Measurements from ENCODE around the gene NDFIP2. TPM values are rescaled to one million over a fixed set of nuclear protein-coding genes. Genes with fewer than 3 reads are reported as not detected.

NDFIP2 gene
- total RNA-seq, 4 donors from 2014 or later = 56.9 to 116 (median 83.6) TPM

DNA sequence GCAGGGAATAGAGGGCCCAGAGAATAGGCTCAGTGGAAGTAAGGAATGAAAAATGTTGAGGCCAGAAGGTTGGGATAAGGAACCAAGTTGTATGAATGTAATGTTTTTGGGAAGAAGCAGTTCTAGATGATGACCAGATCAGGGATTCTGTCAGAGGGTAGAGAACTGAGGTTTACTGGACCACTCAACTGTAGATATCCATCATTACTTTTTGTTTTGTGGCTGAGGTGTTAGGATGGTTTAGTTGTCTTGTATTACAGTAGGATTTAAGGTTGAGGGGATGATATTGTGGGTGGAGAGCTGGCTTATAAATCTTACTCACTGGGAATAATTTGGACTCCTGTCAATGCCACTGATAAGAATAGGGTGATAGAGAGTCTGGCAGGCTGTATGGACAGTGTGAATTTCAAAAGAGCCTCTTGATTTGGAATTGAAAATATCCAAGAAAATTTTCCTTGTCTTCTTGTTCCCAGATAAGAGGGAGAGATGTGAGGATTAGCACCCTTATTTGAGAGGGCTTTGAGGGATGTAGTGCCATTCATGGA, 22.6 kb downstream of the NDFIP2 start:
- TF ChIP-seq, protein P1, sequence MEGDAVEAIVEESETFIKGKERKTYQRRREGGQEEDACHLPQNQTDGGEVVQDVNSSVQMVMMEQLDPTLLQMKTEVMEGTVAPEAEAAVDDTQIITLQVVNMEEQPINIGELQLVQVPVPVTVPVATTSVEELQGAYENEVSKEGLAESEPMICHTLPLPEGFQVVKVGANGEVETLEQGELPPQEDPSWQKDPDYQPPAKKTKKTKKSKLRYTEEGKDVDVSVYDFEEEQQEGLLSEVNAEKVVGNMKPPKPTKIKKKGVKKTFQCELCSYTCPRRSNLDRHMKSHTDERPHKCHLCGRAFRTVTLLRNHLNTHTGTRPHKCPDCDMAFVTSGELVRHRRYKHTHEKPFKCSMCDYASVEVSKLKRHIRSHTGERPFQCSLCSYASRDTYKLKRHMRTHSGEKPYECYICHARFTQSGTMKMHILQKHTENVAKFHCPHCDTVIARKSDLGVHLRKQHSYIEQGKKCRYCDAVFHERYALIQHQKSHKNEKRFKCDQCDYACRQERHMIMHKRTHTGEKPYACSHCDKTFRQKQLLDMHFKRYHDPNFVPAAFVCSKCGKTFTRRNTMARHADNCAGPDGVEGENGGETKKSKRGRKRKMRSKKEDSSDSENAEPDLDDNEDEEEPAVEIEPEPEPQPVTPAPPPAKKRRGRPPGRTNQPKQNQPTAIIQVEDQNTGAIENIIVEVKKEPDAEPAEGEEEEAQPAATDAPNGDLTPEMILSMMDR (IDR thresholded peaks at IDR 0.05) = no peak
- no peak for TF ChIP-seq POLR2AphosphoS5 (IDR thresholded peaks at IDR 0.05)
- no peak for TF ChIP-seq POLR2A (IDR thresholded peaks at IDR 0.05)
- TF ChIP-seq EP300 (IDR thresholded peaks at IDR 0.05; ENCODE audit: low read depth) = no peak
- Histone ChIP-seq H3K9me3 (no peaks in the 10 kb centered on the region), H3K27me3 (no peaks in the 10 kb centered on the region), H3K4me3 (no peak overlapping the region), H3K36me3 (no peaks in the 10 kb centered on the region), H3K27ac (no peak overlapping the region), H3K4me1 (peaks cover 0 to 16% (median 0%) of the 10 kb centered on the region in 4 donors)
- no peak for DNase-seq
- in situ Hi-C loops (cut with MboI; ENCODE audit: low pct_ligation_motif_present in 1 of 4, low pct_unique_long_range_greater_than_20kb in 1 of 4, low sequenced_read_pairs in 3 of 4) (no loop called here), intact Hi-C loops (cut with DNase I; ENCODE audit: low total_unique reads) (no loop called here)

DNA sequence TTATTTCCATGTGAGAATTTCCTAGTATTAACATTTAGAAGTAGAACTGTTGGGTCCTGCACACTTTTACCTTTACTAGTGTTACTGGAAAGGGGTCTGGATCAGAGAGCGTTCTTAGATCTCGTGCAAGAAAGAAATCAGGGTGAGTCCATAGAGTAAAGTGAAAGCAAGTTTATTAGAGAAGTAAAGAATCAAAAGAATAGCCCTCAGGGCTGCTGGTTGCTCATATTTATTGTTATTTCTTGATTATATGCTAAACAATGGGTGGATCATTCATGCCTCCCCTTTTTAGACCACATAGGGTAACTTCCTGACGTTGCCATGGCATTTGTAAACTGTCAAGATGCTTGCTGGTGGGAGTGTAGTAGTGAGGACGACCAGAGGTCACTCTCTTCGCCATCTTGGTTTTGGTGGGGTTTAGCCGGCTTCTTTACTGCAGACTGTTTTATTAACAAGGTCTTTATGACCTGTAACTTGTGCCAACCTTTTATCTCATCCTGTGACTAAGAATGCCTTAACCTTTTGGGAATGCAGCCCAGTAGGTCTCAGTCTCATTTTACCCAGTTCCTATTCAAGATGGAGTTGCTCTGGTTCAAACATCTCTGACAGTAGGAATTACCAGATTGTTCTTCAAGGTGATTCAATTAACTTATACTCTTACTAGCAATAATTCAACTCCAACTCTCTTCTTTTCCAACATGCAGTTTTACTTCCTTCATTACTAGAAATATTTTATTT, 27.4 kb downstream of the NDFIP2 start:
- TF ChIP-seq POLR2AphosphoS5 (IDR thresholded peaks at IDR 0.05) (no peak), POLR2A (IDR thresholded peaks at IDR 0.05) (no peak), EP300 (IDR thresholded peaks at IDR 0.05; ENCODE audit: low read depth) (no peak)
- TF ChIP-seq, protein P1 (IDR thresholded peaks at IDR 0.05) = no peak
- Histone ChIP-seq H3K36me3 (no peaks in the 10 kb centered on the region), H3K27ac (no peak overlapping the region), H3K27me3 (no peaks in the 10 kb centered on the region), H3K4me1 (peaks cover 0 to 10% (median 0%) of the 10 kb centered on the region in 4 donors), H3K9me3 (no peaks in the 10 kb centered on the region), H3K4me3 (no peak overlapping the region)
- DNase-seq = no peak
- intact Hi-C loops (cut with DNase I; ENCODE audit: low total_unique reads) (no loop called here), in situ Hi-C loops (cut with MboI; ENCODE audit: low pct_ligation_motif_present in 1 of 4, low pct_unique_long_range_greater_than_20kb in 1 of 4, low sequenced_read_pairs in 3 of 4) (no loop called here)
- WGBS, 2 donors (ENCODE audit: low coverage in 1 of 2) = 88% methylated on average over 6 of the region's 6 CpGs; no CpG with 5 or more reads in 1 of the 2 donors

DNA sequence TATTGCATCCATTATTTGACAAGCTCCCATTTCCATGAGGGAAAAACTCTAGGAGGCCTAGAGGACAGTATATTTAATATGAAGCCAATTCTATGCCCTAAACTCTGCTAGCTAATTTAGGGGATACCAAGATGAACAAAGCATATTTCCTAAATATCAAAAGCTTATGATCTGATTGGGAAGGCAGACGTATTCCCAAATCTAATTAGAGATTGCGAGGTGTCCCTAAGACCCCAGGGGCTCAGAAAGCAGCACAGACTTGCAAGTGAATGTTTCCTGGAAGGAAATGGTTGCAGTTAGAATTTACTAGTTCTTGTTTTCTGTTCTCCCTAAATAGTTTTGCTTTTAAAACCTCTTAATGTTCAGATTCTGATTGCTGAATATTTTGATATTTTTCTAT, 30.7 kb downstream of the NDFIP2 start:
- no peaks in the 10 kb centered on the region for H3K9me3 ChIP-seq
- no peak overlapping the region for H3K27ac ChIP-seq
- H3K4me3 ChIP-seq = no peak overlapping the region
- intact Hi-C loops (cut with DNase I; ENCODE audit: low total_unique reads) = no loop called here
- in situ Hi-C loops (cut with MboI; ENCODE audit: low pct_ligation_motif_present in 1 of 4, low pct_unique_long_range_greater_than_20kb in 1 of 4, low sequenced_read_pairs in 3 of 4) = no loop called here
- WGBS, 2 donors (ENCODE audit: low coverage in 1 of 2) = 60 to 82% methylated on average over 1 to 2 of the region's 2 CpGs
- H3K36me3 ChIP-seq = no peaks in the 10 kb centered on the region
- DNase-seq = no peak
- TF ChIP-seq POLR2A (IDR thresholded peaks at IDR 0.05) (no peak), POLR2AphosphoS5 (IDR thresholded peaks at IDR 0.05) (no peak), EP300 (IDR thresholded peaks at IDR 0.05; ENCODE audit: low read depth) (no peak)
- TF ChIP-seq, protein P1 (IDR thresholded peaks at IDR 0.05) = no peak
- no peaks in the 10 kb centered on the region for H3K27me3 ChIP-seq
- peaks cover 0 to 12% (median 4%) of the 10 kb centered on the region in 4 donors for H3K4me1 ChIP-seq

DNA sequence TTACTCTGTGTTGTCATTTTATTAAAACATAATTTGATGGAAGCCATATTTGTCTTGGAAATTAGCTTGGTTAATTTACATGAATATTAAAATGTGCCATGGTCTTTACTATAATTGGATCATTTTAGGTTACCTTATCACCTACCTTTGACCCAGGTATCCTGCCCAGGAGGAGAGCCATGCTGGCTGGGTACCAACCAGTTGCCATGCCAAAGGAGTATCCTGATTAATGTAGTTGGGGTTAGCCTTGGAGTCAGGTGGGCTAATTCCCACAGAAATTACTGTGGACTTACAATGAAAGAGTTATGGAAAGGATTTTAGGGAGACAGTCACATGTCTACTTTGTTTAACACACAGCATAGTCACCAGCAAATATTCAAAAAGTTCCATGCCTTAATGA, 32.0 kb downstream of the NDFIP2 start:
- intact Hi-C loops (cut with DNase I; ENCODE audit: low total_unique reads) (no loop called here), in situ Hi-C loops (cut with MboI; ENCODE audit: low pct_ligation_motif_present in 1 of 4, low pct_unique_long_range_greater_than_20kb in 1 of 4, low sequenced_read_pairs in 3 of 4) (no loop called here)

More for the DNA sequence above, 32.0 kb downstream of the NDFIP2 start:
- TF ChIP-seq POLR2AphosphoS5 (IDR thresholded peaks at IDR 0.05) = no peak
- TF ChIP-seq EP300 (IDR thresholded peaks at IDR 0.05; ENCODE audit: low read depth) = no peak
- no peak for TF ChIP-seq POLR2A (IDR thresholded peaks at IDR 0.05)
- TF ChIP-seq, protein P1 (IDR thresholded peaks at IDR 0.05) = no peak
- Histone ChIP-seq H3K4me3 (no peak overlapping the region), H3K36me3 (no peaks in the 10 kb centered on the region), H3K9me3 (no peaks in the 10 kb centered on the region), H3K4me1 (peaks cover 0 to 15% (median 4%) of the 10 kb centered on the region in 4 donors), H3K27me3 (no peaks in the 10 kb centered on the region), H3K27ac (no peak overlapping the region)
- no peak for DNase-seq

Data from transverse colon (tissue), 4 donors.